HepG2 (cell line): ENCODE measurements around the gene HES2. TPM values are rescaled to one million over a fixed set of nuclear protein-coding genes. Genes with fewer than 3 reads are reported as not detected.

Source experiments
- AKNA ChIP-seq: sonication (generic); formaldehyde crosslinking; IDR thresholded peaks from 2 replicates; pipeline ENCODE4 v1.4.0; 2020; ENCODE audit warnings: missing genetic modification reagents, borderline replicate concordance
- HNF4A ChIP-seq: sonication (generic); formaldehyde crosslinking; IDR thresholded peaks from 2 replicates; pipeline ENCODE4 v1.4.0; 2020; ENCODE audit warnings: missing genetic modification reagents
- MEIS1 ChIP-seq: sonication (generic); formaldehyde crosslinking; IDR thresholded peaks from 2 replicates; pipeline ENCODE4 v1.9.0; 2021; ENCODE audit warnings: mild to moderate bottlenecking, missing genetic modification reagents, moderate library complexity, borderline replicate concordance
- MTA1 ChIP-seq: sonication (generic); formaldehyde crosslinking; IDR thresholded peaks from 2 replicates; pipeline ENCODE4 v1.4.0; 2020; ENCODE audit warnings: missing genetic modification reagents, mild to moderate bottlenecking, borderline replicate concordance
- MZF1 ChIP-seq: sonication (generic); formaldehyde crosslinking; IDR thresholded peaks from 2 replicates; pipeline ENCODE4 v1.8.1; 2023; ENCODE audit warnings: mild to moderate bottlenecking, missing genetic modification reagents, borderline replicate concordance
- NPAS2 ChIP-seq: sonication (generic); formaldehyde crosslinking; IDR thresholded peaks from 2 replicates; pipeline ENCODE4 v1.8.0; 2022; ENCODE audit warnings: mild to moderate bottlenecking, missing genetic modification reagents, borderline replicate concordance
- PAWR ChIP-seq: sonication (generic); formaldehyde crosslinking; IDR thresholded peaks from 2 replicates; pipeline ENCODE4 v1.4.0; 2020; ENCODE audit warnings: missing genetic modification reagents, mild to moderate bottlenecking, borderline replicate concordance
- SMAD1 ChIP-seq: sonication (generic); formaldehyde crosslinking; IDR thresholded peaks from 2 replicates; pipeline ENCODE4 v1.4.0; 2020; ENCODE audit warnings: missing genetic modification reagents, low read depth, mild to moderate bottlenecking, borderline replicate concordance
- SMARCC2 ChIP-seq: fragments of 450-650 bp; IDR thresholded peaks from 2 replicates; pipeline ENCODE4 v1.6.1; 2017; ENCODE audit warnings: antibody characterized with exemption, mild to moderate bottlenecking
- SMARCE1 ChIP-seq: fragments of 450-650 bp; IDR thresholded peaks from 2 replicates; pipeline ENCODE4 v1.6.1; 2017; ENCODE audit warnings: borderline replicate concordance
- ZMYM3 ChIP-seq: sonication (generic); formaldehyde crosslinking; IDR thresholded peaks from 2 replicates; pipeline ENCODE4 v1.5.1; 2020; ENCODE audit warnings: mild to moderate bottlenecking, missing genetic modification reagents
- ZNF124 ChIP-seq: sonication (generic); formaldehyde crosslinking; IDR thresholded peaks from 2 replicates; pipeline ENCODE4 v1.4.0; 2020; ENCODE audit warnings: missing genetic modification reagents
- ZNF205 ChIP-seq: IDR thresholded peaks from 2 replicates; pipeline ENCODE4 v1.6.1; 2018; ENCODE audit warnings: missing biosample characterization, missing genetic modification reagents
- ZNF263 ChIP-seq: sonication (generic); formaldehyde crosslinking; IDR thresholded peaks from 2 replicates; pipeline ENCODE4 v1.4.0; 2020; ENCODE audit warnings: missing genetic modification reagents
- ZNF619 ChIP-seq: sonication (generic); formaldehyde crosslinking; IDR thresholded peaks from 2 replicates; pipeline ENCODE4 v1.4.0; 2020; ENCODE audit warnings: mild to moderate bottlenecking, missing genetic modification reagents
- ZNF670 ChIP-seq: sonication (generic); formaldehyde crosslinking; IDR thresholded peaks from 2 replicates; pipeline ENCODE4 v1.8.0; 2022; ENCODE audit warnings: mild to moderate bottlenecking, missing genetic modification reagents, borderline replicate concordance
- polyA plus RNA-seq, 8 experiments: library from polyadenylated mRNA; depleted of rRNA in 3 of 8; stranded (reverse) in 7 of 8; unstranded in 1 of 8; fragments of >200 nt; fragmentation: Illumina TruSeq in 4 of 8; extraction: Trizol in 4 of 8; gene quantifications; 2 replicates each; pipeline versions ENCODE4 v1.2.1 to v1.2.3, GENCODE V29; 2011 to 2016; ENCODE audit warnings: low read depth in 4 of 8, missing spikeins in 1 of 8, mixed read lengths in 1 of 8; ENCODE audit not compliant: insufficient read depth in 1 of 8
- total RNA-seq, 5 experiments: library from RNA; depleted of rRNA; stranded (reverse); fragments of >200 nt; fragmentation: Illumina TruSeq; extraction: Trizol; gene quantifications; 2 replicates each; pipeline ENCODE4 v1.2.3, GENCODE V29; 2016; ENCODE audit warnings: low read depth in 1 of 5
- TF ChIP-seq, protein P1 (sequence below): sonication (generic); formaldehyde crosslinking; IDR thresholded peaks from 2 replicates; pipeline ENCODE4 v1.5.1; 2020; ENCODE audit warnings: mild to moderate bottlenecking, moderate library complexity, missing genetic modification reagents
- TF ChIP-seq, protein P2 (sequence below): sonication (generic); formaldehyde crosslinking; IDR thresholded peaks from 2 replicates; pipeline ENCODE4 v1.5.1; 2020; ENCODE audit warnings: mild to moderate bottlenecking, missing genetic modification reagents, moderate library complexity
- TF ChIP-seq, protein P3 (sequence below): sonication (generic); formaldehyde crosslinking; IDR thresholded peaks from 2 replicates; pipeline ENCODE4 v1.8.1; 2023; ENCODE audit warnings: mild to moderate bottlenecking, missing genetic modification reagents, borderline replicate concordance
- TF ChIP-seq, protein P4 (sequence below): IDR thresholded peaks from 2 replicates; pipeline ENCODE4 v1.6.1; 2016; ENCODE audit warnings: low read depth, control low read depth

Gene HES2
- total and polyA plus RNA-seq, 2 of the 13 experiments (the other 11 are each of a cell fraction or from before 2014, with no cell fraction given), result 0.11 to 0.17 TPM

DNA sequence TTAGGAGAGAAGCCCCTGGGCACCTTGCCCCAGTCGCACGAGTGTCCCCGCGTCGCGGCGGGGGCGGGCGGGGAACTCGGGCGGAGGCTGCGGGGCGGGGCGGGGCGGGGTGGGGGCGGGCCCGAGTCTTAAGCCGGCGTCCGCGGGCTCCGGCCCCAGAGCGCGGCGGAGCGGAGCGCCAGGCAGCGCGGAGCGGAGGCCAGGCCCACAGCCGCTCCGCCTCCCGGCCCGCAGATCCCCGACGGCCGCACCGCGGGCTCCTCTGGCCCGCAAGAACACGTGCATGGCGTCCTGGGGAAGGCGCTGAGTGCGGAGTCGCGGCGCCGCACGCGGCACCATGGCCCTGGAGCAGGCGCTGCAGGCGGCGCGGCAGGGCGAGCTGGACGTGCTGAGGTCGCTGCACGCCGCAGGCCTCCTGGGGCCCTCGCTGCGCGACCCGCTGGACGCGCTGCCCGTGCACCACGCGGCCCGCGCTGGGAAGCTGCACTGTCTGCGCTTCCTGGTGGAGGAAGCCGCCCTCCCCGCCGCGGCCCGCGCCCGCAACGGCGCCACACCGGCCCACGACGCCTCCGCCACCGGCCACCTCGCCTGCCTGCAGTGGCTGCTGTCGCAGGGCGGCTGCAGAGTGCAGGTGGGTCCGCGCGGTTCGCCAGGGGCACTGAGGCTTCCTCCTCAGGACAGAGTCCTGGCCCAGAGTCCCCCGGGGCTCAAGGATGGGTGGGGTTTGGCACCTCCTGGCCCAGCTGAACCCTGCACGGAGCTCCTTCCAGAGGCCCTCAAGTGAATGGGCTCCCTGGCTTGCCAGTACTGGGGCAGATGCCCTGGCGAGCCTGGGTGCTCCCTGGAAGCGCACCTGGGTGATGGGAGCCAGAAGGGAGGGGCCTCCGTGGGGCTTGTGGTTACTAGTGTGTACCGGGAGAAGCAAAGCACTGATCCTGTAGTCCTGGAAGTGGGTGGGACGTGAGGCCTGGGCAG lies 5.2 kb upstream of the HES2 start, which contains the start of gene ESPN (continued):
- no peak for TF ChIP-seq MZF1 (CRISPR knock-in tag)
- TF ChIP-seq PAWR (CRISPR knock-in tag), result no peak
- no peak for TF ChIP-seq ZNF205
- no peak for TF ChIP-seq ZNF124 (CRISPR knock-in tag)
- TF ChIP-seq, protein P1, sequence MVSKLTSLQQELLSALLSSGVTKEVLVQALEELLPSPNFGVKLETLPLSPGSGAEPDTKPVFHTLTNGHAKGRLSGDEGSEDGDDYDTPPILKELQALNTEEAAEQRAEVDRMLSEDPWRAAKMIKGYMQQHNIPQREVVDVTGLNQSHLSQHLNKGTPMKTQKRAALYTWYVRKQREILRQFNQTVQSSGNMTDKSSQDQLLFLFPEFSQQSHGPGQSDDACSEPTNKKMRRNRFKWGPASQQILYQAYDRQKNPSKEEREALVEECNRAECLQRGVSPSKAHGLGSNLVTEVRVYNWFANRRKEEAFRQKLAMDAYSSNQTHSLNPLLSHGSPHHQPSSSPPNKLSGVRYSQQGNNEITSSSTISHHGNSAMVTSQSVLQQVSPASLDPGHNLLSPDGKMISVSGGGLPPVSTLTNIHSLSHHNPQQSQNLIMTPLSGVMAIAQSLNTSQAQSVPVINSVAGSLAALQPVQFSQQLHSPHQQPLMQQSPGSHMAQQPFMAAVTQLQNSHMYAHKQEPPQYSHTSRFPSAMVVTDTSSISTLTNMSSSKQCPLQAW (CRISPR knock-in tag), result no peak
- TF ChIP-seq MEIS1 (CRISPR knock-in tag), result no peak
- no peak for TF ChIP-seq SMARCE1
- TF ChIP-seq, protein P2, sequence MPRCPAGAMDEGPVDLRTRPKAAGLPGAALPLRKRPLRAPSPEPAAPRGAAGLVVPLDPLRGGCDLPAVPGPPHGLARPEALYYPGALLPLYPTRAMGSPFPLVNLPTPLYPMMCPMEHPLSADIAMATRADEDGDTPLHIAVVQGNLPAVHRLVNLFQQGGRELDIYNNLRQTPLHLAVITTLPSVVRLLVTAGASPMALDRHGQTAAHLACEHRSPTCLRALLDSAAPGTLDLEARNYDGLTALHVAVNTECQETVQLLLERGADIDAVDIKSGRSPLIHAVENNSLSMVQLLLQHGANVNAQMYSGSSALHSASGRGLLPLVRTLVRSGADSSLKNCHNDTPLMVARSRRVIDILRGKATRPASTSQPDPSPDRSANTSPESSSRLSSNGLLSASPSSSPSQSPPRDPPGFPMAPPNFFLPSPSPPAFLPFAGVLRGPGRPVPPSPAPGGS (CRISPR knock-in tag), result no peak
- TF ChIP-seq ZMYM3 (CRISPR knock-in tag), result no peak
- TF ChIP-seq, protein P3, sequence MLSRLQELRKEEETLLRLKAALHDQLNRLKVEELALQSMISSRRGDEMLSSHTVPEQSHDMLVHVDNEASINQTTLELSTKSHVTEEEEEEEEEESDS (CRISPR knock-in tag), result no peak
- TF ChIP-seq NPAS2 (CRISPR knock-in tag), result no peak
- no peak for TF ChIP-seq ZNF670
- 0 out of 2 replicates have a peak, but pooled peaks have one; percentile 27 for TF ChIP-seq MTA1
- TF ChIP-seq ZNF263 (CRISPR knock-in tag), result no peak
- TF ChIP-seq, protein P4, sequence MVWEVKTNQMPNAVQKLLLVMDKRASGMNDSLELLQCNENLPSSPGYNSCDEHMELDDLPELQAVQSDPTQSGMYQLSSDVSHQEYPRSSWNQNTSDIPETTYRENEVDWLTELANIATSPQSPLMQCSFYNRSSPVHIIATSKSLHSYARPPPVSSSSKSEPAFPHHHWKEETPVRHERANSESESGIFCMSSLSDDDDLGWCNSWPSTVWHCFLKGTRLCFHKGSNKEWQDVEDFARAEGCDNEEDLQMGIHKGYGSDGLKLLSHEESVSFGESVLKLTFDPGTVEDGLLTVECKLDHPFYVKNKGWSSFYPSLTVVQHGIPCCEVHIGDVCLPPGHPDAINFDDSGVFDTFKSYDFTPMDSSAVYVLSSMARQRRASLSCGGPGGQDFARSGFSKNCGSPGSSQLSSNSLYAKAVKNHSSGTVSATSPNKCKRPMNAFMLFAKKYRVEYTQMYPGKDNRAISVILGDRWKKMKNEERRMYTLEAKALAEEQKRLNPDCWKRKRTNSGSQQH (CRISPR knock-in tag), result no peak
- no peak for TF ChIP-seq HNF4A (CRISPR knock-in tag)
- no peak for TF ChIP-seq ZNF619 (CRISPR knock-in tag)
- no peak for TF ChIP-seq SMARCC2
- no peak for TF ChIP-seq SMAD1 (CRISPR knock-in tag)
- TF ChIP-seq AKNA (CRISPR knock-in tag), result no peak
